HG02610 (cell line): ENCODE data around the gene PTMA.

Source experiments
- ATAC-seq: cut with Tn5 transposase; IDR thresholded peaks from one replicate; pipeline ENCODE4 v1.9.1; 2021; ENCODE audit warnings: mild to moderate bottlenecking, moderate library complexity; ENCODE audit not compliant: unreplicated experiment

PTMA gene

GRCh38 chr2:231674587-231675338, 33.6 kb upstream of the PTMA start:
- ATAC-seq = peak; percentile 30

DNA sequence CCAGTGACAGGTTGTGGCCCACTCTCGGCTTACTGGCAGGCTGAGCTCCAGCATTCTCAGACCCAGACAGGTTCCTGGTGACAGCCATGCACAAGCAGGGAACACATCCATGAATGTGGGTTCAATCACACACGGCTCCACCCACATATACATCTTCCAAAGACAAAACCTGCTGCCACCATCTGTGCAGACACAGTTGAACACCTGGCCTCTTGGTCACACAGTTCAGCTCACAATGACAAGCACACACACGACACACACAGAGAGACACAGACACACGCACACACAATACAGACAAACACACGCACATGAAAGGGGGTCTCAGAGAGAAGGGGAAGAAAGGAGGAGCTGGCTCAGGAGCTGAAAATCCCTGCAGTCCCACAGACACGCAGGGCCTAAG, 32.1 kb upstream of the PTMA start:
- no peak for ATAC-seq

GRCh38 chr2:231677632-231678104, 30.7 kb upstream of the PTMA start:
- ATAC-seq = peak; percentile 24

DNA sequence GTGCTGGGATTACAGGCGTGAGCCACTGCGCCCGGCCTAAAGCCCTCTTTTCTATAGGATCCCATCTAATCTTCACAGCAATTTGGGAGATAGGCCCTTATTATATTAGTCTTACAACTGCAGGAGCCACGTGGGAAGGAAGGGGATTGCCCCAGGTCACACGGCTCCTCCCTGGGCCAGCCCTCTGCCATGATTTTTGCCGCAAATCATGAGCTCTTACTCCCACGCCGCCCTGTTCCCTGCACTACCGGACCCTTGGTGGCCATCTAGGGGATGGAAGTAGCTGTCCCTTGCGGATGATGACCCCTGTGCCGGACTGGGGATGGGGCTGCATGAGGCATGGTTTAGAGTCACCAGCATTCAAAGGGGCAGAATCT, 28.4 kb upstream of the PTMA start:
- no peak for ATAC-seq

GRCh38 chr2:231680285-231680991, 27.9 kb upstream of the PTMA start:
- ATAC-seq = peak; percentile 12

- peak; percentile 55 for ATAC-seq
Observed at GRCh38 chr2:231680992-231681852, 27.1 kb upstream of the PTMA start.

DNA sequence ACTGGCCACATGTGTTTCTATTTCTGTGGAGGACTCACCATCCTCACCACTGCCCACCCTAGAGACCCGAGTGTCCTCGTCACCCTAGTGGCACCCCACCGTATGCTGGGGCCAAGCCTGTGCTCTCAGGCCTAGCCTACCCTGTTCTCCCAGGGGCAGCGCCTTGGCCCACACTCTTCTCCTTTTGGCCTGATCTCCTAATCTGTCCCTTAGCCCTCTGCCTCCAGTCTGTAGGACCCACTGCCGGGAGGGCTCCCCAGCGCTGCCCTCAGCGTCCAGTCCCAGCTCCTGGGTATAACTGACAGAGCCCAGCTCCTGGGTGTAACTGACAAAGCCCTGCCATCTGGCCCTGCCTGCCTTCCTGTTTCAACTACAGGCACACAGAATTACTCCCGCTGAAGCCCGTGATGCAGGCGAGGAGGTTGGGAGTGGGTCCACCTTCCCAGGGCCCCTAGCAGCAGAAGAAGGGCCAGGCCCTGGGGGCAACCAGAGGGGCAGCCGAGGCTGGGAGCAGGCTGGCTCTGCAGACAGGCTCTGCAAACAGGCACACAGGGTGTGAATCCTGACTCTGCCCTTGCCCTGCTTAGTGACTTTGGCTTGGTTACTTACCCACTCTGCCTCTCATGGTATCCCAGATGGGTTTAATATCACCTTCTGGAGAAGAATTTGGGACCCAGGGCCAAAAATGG, 25.6 kb upstream of the PTMA start:
- no peak for ATAC-seq

DNA sequence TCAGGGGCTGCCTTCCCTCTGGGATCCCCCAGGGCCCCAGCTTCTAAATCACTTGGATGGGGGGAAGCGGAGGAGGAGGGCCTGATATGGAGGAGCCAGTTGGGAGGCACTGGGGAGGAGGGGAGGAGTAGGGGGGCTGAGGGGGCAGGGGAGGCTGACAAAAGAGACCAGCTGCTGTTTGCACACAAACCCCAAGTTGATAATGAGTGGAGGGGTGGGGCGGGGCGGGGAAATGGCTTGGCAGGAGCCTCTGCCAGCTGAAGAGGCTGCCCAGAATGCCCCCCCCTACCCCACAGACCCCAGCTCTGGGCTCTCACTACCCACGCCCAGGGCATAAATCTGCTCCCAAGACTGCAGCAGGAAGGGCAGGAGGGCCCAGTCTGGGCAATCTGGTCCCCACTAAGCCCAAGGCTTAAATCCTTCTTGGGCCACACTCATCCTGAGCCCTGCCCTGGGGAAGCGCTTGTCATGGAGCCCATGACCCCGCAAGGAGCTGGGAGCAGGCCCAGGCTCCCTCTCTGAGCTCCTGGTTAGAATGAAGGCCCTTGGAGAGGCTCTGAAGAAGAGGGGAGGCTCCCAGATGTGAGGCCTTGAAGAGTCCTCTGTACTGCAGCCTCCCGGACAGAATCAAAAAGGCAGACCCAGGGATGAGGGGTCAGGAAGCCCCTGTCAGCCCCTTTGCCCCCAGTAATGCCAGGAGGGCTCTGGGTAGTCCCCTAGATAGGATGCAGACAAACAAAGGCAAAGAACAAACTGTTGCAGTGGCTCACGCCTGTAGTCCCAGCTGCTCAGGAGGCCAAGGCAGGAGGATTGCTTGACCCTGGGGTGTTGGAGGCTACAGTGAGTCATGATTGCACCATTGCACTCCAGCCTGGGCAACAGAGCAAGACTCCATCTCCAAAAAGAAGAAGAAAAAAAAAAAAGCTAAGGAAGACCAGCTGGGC, 24.8 kb upstream of the PTMA start:
- no peak for ATAC-seq

GRCh38 chr2:231684314-231685223, 23.8 kb upstream of the PTMA start:
- ATAC-seq = no peak

DNA sequence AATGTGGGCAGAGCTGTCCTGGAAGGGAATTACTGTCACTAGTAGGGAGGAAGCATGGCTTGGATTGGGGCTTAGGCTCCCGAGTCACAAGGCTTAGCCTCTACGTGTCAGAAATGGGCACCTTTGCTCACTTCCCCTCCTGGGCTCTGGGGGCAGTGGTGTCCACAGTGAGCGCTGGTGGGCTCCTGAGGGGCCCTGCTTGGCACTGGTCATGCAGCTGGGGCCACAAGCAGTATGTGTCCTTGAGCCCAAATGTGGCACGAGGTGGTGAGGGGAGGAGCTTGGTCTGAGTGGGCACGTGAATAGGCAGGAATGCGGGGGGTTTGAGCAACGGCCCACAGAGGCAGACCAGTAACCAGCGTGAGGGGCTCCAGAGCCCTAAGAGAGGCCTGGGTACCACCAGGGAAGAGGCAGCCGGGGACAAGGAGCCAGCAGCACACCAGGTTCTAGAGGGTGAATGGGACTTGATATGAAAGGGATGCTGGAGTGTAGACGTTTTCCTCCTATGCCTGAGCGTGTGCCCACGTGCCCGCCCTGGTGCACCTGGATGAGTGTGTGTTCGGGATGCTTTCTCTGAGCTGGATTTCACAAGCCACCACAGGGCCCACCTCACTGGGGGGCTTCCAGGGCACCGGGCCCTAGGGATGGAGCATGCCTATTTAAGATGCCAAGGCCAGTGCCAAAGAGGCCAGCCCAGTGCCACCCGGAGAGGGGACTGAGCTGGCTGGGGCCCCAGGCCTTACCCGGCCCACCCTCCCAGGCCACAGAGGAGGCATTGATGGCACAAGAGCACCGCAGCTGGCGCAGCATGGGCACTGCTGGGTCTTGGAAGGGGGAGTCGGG, 22.8 kb upstream of the PTMA start:
- ATAC-seq = no peak

DNA sequence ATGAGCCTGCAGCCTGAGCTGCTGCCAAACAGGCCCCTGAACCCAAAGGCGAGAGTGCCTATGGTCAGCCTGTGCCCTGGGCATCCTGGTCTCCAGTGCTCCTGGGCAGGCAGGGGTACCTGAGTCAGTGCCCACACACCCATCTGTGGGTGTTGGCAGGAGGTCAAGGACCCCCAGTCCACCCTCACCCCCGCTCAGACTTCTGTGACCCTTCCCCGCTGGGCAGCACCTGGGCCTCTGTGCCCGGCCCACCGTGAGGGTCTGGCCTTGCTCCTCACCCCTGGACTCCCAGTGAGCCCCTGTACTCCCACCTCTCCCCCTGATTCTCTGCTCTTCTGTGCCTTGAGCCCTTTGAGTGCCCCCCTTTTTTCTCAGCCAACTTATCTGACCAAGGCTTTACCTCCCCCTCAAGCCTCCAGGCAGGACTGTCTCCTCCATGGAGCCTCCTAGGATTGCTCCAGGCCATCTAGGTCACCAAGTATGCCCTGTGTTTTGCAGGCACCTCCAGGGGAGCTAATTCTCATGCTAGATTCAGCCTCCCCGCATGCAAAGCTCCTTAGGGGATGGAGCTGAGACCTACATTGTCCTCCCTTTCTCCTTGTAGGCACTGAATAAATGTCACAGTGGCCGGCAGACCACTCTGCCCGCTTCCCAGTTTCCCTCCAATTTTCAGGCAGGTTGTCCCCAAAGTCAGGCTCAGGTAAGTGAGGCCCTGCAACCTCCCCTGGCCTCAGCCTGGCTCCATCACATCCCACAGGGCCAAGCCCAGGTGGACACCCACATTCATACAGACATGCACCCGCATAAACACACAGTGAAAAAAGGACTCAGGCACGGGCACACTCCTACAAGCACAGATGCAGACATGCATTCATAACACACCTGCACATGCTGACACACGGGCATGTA, 21.9 kb upstream of the PTMA start:
- ATAC-seq = no peak

- peak; percentile 83 for ATAC-seq
Observed at GRCh38 chr2:231687133-231687852, 21.0 kb upstream of the PTMA start.

- no peak for ATAC-seq
Observed at GRCh38 chr2:231687961-231688360, 20.4 kb upstream of the PTMA start.

GRCh38 chr2:231688719-231689118, 19.6 kb upstream of the PTMA start:
- ATAC-seq = no peak

DNA sequence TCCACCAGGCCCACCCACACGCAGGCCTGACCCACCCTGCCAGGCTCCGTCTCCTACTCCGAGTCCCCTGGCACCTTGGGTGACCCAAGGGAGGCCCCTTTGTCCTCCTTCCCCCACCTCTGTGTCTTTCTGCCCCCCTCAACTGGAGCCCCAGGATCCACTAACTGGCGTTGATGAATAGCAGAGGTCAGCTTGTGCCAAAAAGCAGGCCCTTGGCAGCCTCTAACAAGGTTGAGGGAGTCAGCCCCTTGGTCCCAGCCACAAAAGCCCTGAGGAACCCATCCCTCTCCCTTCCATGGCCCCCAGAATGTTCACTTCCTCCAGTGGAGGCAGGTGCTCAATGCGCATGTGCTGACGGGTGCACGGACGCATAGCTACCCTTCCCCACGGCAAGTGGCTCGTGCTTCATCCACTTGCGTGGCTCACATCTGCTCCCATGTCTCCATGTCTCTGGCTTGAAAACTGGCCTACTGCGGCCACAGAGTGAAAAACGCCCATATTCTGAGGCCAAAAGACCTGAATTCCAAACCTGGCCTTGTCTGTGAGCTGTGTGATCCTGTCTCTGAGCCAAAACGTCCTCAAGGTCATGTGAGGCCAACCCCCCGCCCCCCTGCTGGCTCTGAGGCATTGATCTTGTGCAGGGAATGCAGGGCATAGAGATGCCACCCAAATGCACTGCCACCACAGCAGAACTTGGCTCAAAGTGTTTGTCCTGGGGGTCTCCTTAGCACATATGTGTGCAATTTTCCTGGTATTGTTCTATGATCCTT, 19.0 kb upstream of the PTMA start:
- no peak for ATAC-seq
